Stimulated activated CD4-positive, alpha-beta T cell treated with anti-CD3 and anti-CD28 coated beads, TNF-alpha, amount 100 ng/mL, for 48 hours (primary cell): ENCODE data around the gene TMSB15B.
"Not testable (repeated sequence)": the region's sequence is repeated elsewhere in the genome, so short reads cannot be mapped to it uniquely, and the experiment has no call there.

ENCODE experiments used
- DNase-seq, 3 donors: peaks; one replicate each; pipeline ENCODE4 v3.0.0-alpha.2; 2020; ENCODE audit warnings: low read depth in 3 of 3

Gene TMSB15B

GRCh38 chrX:103962411-103963278 is at the start of gene TMSB15B:
TSS of gene TMSB15B (plus strand) at chrX:103962627.
- not testable (repeated sequence) for DNase-seq

- DNase-seq: no peak
Measured at GRCh38 chrX:103913356-103914020, 48.9 kb upstream of the TMSB15B start.

DNA sequence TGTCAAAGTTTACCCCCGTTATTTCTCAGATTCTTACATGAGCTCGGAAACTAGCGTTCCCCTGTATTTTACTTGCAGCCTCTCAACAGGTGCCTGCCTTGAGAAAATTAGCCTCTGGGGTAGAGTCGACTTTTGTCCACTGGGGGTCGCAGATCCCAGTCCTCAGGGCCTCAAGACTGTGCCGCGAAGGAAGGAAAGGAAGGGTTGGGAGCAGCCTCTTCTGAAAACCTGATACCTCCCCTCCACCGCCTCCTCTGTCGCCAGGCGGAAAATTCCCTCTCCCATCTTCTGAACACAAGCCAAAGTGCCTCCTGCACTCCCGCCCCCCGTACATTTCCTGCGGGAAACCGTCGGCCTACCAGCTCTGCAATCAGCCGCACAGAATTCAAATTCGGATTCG is 44.4 kb upstream of the TMSB15B start:
- DNase-seq: peak in 2 of 3 donors; percentile 9 to 37

DNA sequence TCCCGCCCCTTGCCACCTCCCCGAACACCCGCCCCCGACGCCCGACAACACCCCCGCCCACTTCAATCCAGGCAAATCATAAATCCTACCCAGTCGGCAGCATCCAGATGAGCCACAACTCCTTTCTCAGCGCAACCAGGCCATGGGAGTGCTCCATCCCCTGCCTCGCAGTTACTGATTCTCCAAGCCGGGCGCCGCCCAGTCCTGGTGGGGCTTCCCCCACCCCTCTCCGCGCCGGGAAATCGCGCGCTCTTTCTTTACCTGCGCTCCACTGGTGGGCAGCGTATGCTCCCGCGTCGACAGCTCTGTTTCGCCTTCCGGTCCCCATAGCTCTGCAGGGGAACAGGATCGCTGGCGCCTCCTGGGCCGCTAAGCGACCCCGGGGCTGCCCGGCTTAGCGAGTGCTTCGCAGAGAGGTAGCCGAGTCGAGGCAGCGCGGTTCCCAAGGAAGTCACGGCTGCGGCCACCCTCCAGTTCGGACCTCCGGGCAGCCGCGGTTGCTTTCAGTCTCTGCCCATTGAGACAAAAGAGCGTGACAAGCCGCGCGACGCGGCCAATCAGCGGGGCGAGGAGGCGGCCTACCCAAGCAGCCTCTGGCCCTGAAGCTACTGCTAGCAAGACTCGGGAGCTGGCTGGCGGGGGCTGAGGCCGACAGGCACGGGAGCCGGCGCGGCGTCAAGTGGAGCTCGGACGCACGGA is 43.7 kb upstream of the TMSB15B start:
- DNase-seq: peak; percentile 24 to 48 (median 35)

DNA sequence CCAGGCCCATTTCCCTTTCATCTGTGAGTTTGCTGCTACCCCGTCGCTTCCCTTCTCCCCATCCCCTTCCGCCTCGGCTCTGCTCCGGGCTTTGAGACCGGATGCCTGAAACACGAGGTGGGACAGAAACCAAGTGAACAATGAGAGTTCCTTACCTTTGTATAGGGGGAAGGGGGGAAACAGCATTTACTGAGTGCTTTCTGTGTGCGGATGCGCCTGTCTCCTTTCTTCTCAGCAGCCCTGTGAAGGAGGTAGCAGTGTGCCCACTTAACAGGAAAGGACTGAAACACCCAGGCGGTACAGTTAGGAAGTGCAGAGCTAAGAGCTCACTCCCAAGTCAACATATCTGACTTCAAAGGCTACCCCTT is 43.2 kb upstream of the TMSB15B start:
- no peak for DNase-seq

- not testable (repeated sequence) for DNase-seq
Measured at GRCh38 chrX:103920515-103920914, 41.9 kb upstream of the TMSB15B start.

DNA sequence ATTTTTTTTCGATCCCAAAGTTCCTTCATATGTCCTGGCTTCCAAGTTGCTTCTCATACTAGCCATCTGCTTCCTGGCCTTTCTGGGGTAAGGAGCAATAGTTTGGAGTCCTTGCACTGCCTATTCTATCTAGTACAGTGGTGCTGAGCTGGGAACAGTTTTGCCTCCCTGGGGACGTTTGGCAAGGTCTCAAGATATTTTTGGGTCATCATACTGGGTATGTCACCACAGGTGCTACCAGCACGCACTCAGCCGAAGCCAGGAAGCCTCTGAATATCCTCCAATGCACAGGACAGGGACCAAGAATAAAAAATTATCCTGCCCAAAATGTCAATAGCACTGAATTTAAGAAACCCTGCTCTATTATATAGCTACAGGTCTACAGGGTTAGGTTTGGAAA is 35.4 kb upstream of the TMSB15B start:
- no peak for DNase-seq

GRCh38 chrX:103927633-103928032 is 34.8 kb upstream of the TMSB15B start:
- no peak for DNase-seq

DNA sequence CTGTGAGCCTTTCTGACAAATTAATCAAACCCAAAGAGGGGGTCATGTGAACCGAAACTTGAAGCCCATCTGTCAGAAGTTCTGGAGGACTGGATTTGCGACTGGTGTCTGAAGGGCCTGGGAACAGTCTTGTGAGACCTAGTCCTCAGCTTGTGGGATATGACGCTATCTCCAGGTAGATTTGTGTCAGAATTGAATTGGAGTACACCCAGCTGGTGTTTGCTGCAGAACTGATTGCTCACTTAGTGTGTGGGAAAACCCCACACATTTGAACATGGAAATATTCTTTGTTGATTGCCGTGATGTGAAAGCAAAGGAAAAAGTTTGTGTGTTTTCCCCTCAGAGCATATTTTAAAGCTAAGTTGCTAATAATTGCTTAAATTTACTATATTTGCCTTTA is 30.3 kb upstream of the TMSB15B start:
- no peak for DNase-seq

DNA sequence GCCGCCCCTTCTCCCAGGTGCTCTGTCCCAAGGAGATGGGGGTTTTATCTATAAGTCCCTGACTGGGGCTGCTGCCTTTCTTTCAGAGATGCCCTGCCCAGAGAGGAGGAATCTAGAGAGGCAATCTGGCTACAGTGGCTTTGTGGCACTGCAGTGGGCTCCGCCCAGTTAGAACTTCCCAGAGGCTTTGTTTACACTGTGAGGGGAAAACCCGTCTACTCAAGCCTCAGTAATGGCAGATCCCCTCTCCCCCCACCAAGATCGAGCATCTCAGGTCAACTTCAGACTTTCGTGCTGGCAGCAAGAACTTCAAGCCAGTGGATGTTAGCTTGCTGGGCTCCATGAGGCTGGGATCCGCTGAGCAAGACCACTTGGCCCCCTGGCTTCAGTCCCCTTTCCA is 22.2 kb upstream of the TMSB15B start:
- not testable (repeated sequence) for DNase-seq

DNA sequence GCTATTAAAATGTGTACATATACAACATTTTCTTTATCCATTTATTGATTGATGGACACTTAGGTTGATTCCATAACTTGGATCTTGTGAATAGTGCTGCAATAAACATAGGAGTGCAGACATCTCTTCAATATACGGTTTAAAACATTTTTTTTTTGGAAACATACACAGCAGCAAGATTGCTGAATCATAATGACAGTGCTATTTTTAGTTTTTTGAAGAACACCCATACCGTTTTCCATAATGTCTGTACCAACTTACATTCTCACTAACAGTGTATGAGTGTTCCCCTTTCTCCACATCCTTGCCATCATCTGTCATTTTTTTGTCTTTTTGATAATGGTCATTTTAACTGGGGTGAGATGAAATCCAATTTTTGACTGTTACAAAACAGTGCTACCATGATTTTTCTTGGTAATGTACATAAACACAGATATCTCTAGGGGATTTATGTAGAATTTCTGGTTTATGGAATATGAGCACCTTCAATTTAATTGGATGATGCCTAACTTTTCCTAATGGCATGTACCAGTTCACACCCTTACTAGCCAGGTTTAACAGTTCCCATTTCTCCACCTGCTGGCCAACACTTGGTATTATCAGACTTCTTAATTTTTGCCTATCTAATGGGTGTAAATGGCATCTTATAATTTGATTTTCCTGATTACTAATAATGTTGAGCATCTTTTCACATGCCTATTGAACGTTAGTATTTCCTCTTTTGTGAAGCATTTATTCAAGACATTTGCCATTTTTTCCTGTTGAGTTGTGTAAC is 21.0 kb upstream of the TMSB15B start:
- no peak for DNase-seq

DNA sequence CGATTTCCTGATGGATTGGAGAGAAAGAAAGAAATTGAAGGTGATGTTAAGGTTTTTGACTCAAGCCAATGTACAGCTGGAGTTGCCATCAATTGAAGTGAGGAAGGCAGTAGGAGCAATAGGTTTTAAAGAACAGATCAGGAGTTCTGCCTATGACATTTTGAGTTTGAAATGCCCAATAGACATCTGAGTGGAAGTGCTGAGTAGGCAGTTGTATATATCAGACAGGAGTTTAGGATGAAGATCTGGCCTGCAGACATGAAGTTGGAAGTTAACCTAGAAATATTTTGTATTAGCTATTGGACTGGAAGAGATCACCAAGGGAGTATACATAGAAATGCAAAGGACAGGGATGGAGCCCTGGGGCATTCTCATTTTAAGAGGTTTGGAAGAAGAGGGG is 12.9 kb upstream of the TMSB15B start:
- DNase-seq: no peak

DNA sequence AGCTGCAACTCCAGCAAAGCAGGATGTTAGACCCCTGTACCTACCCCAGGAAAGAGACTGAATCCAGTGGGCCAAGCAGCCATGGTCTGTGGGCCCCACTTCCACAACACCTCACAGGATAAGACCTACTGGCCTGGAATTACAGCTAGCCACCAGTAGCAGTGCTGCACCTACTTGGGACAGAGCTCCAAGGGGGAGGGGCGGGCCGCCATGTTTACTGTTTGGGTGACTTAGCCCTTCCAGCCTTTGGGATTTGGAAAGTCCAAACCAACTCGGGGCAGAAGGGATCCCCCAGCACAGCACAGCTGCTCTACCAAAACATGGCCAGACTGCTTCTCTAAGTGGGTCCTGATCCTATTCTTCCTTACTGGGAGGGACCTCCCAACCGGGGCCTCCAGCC is 9.1 kb upstream of the TMSB15B start:
- DNase-seq: no peak

DNA sequence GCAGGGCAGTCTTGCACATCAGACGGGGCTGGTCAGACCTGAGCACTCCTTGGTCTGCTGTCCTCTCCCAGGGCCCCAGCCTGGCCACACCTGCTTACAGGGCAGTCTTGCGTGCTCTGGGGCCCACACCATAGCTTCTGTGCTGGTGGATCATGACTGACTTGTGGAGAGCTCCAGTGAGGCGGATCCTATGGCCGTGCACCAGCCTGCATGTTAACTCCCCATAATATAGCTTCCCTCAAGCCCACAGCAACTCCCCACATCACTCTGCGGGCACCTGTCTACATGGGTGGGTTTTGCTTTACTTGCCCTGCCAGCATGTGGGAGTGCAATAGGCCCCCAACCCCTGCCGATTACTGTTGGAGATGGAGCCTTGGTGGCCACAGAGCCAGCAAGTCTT is 8.2 kb upstream of the TMSB15B start:
- DNase-seq: no peak

GRCh38 chrX:103960599-103960998 is 1.8 kb upstream of the TMSB15B start:
- not testable (repeated sequence) for DNase-seq

GRCh38 chrX:103983508-103983907 is 21.1 kb downstream of the TMSB15B start:
- DNase-seq: not testable (repeated sequence)

- DNase-seq: no peak
Measured at GRCh38 chrX:103999234-103999633, 36.8 kb downstream of the TMSB15B start.

DNA sequence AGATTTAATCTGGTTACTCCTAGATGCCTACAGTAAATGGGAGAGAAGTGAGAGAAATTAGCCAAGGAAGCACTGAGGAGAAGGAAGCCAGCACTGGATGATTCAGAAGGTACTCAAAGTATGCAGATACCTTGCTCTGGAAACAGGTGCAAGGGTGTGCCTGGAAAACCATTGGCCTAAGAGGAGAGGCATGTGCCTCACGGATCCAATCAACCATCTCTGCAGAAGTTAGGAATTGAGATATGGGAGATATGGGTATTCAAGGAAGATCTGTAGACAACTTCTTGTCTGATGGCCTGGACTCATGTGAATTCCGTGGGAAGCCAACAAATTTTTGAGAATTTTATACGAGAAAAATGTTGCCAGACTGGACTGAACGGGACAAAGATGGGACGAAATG is 46.4 kb downstream of the TMSB15B start:
- DNase-seq: no peak

DNA sequence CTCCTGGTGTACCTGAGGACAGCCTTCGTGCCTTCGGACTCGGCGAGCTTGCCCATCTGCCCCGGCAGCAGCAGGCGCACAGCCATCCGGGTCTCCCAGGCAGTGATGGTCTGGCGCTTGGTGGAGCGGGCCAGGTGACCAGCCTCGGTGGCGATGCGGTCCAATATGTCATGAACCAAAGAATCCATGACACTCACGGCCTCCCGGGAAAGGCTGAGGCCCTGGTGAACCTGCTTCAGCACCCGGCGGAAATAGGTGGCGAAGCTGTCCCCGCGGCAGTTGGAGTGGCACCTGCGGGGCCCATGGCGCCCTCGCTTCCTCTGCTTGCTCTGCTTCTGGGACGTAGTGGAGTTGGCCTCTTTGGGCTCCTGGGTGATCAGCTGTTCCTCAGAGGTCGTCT is 50.7 kb downstream of the TMSB15B start:
- no peak for DNase-seq

- DNase-seq: no peak
Measured at GRCh38 chrX:104013606-104014005, 51.2 kb downstream of the TMSB15B start, which contains the start of gene H2BW1. TSS of gene H2BW1 (minus strand) at chrX:104013708. CDS start at chrX:104013576, 132 bp downstream.

- DNase-seq: not testable (repeated sequence)
Measured at GRCh38 chrX:104015576-104015975, 53.1 kb downstream of the TMSB15B start.
